Measurements from ENCODE around the gene NAIF1.
"Not testable (repeated sequence)": the region's sequence is repeated elsewhere in the genome, so short reads cannot be mapped to it uniquely, and the experiment has no call there.

The NAIF1 gene

DNA sequence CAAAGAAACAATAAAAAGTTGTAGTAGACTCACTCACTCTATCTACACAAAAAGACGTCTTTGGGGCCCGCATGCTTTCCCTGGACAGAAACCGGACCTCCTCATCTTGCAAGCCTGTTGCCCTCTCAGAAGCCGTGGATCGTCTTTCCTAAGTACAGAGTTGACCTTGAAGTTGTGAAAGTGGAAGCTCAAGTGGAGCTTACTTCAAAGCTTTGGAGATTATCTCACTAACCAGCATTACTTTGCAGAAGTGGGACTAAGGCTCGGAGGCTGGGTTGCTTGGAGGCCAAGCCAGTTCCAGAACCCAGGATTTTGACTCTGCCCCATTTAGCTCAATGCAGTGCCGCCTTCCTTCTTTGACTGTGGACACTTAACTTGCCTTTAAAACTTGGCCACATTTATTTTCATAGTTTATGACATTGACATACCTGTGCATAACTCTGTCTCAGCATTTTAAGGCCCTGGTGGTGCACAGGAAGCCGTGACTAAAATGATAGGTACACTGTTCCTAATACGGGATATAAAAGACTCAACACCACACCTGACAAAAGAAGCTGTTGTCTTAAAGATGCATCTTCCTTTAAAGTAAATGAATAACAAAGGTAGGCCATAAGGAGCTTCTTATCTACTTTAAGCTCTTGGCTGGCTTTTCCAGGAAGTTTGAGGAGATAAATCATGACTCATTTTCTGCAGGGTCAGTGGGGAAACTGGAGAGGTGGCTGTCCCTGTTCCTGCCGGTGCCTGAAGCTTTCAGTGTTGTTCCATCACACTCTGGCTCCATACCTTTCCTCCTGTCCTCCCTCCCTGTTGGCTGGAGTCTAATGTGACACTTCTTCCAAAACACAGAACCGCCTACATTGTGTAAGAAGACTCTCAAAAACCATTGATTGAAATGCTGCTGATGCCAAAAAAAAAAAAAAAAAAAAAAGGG is 11.6 kb upstream of the NAIF1 start:
- Histone ChIP-seq H3K9me3 (no peaks in the 10 kb centered on the region), H3K4me3 (no peak overlapping the region), H3K4me1 (peaks cover 0 to 57% (median 21%) of the 10 kb centered on the region in 4 donors), H3K36me3 (no peaks in the 10 kb centered on the region), H3K27ac (no peak overlapping the region), H3K27me3 (no peaks in the 10 kb centered on the region)
- TF ChIP-seq, protein P1, sequence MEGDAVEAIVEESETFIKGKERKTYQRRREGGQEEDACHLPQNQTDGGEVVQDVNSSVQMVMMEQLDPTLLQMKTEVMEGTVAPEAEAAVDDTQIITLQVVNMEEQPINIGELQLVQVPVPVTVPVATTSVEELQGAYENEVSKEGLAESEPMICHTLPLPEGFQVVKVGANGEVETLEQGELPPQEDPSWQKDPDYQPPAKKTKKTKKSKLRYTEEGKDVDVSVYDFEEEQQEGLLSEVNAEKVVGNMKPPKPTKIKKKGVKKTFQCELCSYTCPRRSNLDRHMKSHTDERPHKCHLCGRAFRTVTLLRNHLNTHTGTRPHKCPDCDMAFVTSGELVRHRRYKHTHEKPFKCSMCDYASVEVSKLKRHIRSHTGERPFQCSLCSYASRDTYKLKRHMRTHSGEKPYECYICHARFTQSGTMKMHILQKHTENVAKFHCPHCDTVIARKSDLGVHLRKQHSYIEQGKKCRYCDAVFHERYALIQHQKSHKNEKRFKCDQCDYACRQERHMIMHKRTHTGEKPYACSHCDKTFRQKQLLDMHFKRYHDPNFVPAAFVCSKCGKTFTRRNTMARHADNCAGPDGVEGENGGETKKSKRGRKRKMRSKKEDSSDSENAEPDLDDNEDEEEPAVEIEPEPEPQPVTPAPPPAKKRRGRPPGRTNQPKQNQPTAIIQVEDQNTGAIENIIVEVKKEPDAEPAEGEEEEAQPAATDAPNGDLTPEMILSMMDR (IDR thresholded peaks at IDR 0.05), result no peak
- DNase-seq, result no peak
- intact Hi-C loops (cut with DNase I; ENCODE audit: low total_unique reads), result no loop called here

DNA sequence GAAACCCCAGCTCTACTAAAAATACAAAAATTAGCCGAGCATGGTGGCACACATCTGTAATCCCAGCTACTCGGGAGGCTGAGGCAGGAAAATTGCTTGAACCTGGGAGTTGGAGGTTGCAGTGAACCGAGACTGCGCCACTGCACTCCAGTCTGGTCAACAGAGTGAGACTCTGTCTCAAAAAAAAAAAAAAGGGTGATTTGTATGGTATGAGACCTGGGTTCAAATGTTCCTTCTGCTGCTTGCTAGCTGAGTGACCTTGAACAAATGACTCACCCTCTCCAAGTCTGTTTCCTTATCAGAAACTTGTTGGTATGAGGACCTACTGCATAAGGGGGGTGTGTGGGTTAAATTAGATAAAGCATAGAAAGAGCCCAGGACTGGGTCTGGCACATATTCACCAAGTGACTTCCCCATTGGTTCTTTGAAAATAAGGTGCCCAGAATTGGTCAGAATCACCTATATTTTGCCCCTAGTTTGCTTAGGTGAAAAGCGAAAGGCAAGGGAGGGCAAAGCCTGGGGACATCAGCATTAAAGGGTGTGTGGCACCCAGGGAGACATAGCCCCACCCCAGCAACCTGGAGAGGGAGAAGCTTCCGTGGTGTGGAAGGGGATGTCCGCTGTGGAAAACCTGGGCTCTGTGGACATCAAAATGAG is 10.9 kb upstream of the NAIF1 start:
- TF ChIP-seq, protein P1 (IDR thresholded peaks at IDR 0.05), result no peak
- H3K9me3 ChIP-seq, result no peaks in the 10 kb centered on the region
- intact Hi-C loops (cut with DNase I; ENCODE audit: low total_unique reads), result no loop called here
- peaks cover 0 to 65% (median 28%) of the 10 kb centered on the region in 4 donors for H3K4me1 ChIP-seq
- H3K27ac ChIP-seq, result no peak overlapping the region
- H3K27me3 ChIP-seq, result no peaks in the 10 kb centered on the region
- no peak overlapping the region for H3K4me3 ChIP-seq
- H3K36me3 ChIP-seq, result no peaks in the 10 kb centered on the region
- no peak for DNase-seq

DNA sequence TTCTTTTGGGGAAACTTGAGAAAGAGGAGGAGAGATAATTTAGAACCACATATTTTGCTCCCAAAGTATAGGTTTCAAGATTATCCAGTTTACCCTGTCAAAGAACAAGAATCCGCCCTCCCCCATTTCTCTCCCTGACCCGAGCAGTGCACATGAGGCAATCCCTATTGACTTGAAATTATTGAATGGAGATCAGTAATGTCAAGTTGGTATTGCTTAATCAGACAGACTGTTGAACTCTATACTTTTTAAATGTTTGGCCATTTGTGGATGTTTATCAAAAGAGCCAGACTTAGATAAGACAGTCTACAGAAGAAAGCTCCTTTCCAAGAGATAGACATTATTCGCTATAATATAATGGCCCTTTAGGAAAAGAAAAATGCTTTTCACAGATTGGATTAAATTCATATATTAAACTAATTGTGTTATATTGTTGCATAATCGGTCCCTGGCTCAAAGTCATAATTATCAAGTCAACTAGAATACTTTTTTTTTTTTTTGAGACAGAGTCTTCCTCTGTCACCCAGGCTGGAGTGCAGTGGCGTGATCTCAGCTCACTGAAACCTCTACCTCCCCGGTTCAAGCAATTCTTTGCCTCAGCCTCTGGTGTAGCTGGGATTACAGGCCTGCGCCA is 6.2 kb upstream of the NAIF1 start:
- H3K4me3 ChIP-seq, result no peak overlapping the region
- intact Hi-C loops (cut with DNase I; ENCODE audit: low total_unique reads), result no loop called here

DNA sequence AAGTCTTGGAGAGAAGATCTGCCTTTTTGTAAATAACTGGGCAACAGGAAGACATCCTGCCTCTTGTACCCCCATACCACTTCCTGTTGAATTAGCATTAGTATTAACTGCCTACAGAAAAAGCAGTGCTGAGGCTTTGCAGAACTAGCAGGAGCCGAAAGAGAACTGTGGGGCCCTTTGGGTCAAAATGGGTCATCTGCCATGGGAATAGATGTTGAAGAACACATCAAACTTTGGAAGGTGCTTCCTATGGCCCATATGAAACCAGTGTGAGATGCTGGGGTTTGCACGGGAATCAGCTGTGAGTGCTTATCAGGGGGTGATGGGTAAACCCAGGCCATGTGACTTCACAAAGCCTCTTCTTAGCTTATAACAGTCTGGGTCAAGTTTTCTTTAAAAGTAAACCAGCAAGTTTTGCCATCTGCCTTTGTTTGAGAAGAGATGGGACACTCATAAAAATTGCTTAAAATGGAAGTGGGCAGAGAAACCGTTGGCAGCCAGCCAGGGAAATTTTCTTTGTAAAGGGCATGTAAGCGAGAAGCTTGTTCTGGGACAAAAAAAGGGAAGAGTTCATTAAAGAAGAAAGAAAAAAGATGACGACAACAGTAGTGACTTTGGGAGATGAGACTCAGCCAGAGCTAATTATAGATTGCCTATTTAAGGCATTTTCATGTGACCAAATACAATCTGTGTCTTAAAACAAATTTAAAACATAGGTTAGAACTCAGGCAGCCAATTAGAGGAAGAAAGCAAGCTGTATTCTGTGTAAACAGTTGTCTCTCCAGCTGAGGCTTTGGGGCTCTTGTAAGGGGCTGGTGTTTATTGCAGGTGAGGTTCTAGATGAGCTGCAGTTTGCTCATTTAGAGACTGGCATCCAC is 5.3 kb upstream of the NAIF1 start:
- no peaks in the 10 kb centered on the region for H3K9me3 ChIP-seq
- H3K36me3 ChIP-seq, result no peaks in the 10 kb centered on the region
- H3K4me1 ChIP-seq, result peaks cover 0 to 68% (median 35%) of the 10 kb centered on the region in 4 donors
- peak; percentile 93 to 94 for DNase-seq
- no peaks in the 10 kb centered on the region for H3K27me3 ChIP-seq
- no peak overlapping the region for H3K4me3 ChIP-seq
- TF ChIP-seq, protein P1 (IDR thresholded peaks at IDR 0.05), result no peak
- intact Hi-C loops (cut with DNase I; ENCODE audit: low total_unique reads), result no loop called here
- H3K27ac ChIP-seq, result peak overlapping the region; percentile 78 to 95

More for the DNA sequence above, 6.2 kb upstream of the NAIF1 start:
- Histone ChIP-seq H3K36me3 (no peaks in the 10 kb centered on the region), H3K9me3 (no peaks in the 10 kb centered on the region), H3K4me1 (peaks cover 0 to 75% (median 37%) of the 10 kb centered on the region in 4 donors), H3K27ac (peak overlapping the region; percentile 78 to 95), H3K27me3 (no peaks in the 10 kb centered on the region)
- peak in 1 of 2 donors; percentile 58 for DNase-seq
- TF ChIP-seq, protein P1 (IDR thresholded peaks at IDR 0.05), result no peak

DNA sequence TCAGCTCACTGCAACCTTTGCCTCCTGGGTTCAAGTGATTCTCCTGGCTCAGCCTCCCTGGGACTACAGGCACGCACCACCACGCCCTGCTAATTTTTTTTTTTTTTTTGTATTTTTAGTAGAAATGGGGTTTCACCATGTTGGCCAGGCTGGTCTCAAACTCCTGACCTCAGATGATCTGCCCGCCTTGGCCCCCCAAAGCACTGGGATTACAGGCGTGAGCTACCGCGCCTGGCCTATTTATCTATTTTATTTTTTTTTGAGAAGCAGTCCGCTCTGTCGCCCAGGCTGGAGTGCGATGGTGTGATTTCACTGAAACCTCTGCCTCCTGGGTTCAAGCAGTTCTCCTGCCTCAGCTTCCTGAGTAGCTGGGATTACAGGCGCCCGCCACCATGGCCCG is 4.4 kb upstream of the NAIF1 start:
- peak overlapping the region; percentile 78 to 95 for H3K27ac ChIP-seq
- intact Hi-C loops (cut with DNase I; ENCODE audit: low total_unique reads); DNase-seq; H3K27me3 ChIP-seq; H3K4me3 ChIP-seq; H3K9me3 ChIP-seq; H3K36me3 ChIP-seq: not testable (repeated sequence)
- peaks cover 4 to 74% (median 41%) of the 10 kb centered on the region in 4 donors for H3K4me1 ChIP-seq
